LNCAP (cell line): ENCODE measurements around the gene CABP4.

Experiments
- CTCF ChIP-seq: fragments of 450-650 bp; IDR thresholded peaks from 2 replicates; pipeline ENCODE4 v1.5.1; 2017; ENCODE audit warnings: mild to moderate bottlenecking

The CABP4 gene

GRCh38 chr11:67463186-67463585, 8.0 kb downstream of the CABP4 start:
- TF ChIP-seq CTCF: no peak

GRCh38 chr11:67463680-67464410, 8.7 kb downstream of the CABP4 start:
- TF ChIP-seq CTCF: no peak

GRCh38 chr11:67464411-67465188, 9.4 kb downstream of the CABP4 start:
- no peak for TF ChIP-seq CTCF

GRCh38 chr11:67465189-67465510, 10.0 kb downstream of the CABP4 start:
- TF ChIP-seq CTCF: no peak

- TF ChIP-seq CTCF: no peak
These were observed 11.2 kb downstream of the CABP4 start for GRCh38 chr11:67466367-67466766.

GRCh38 chr11:67466962-67467771, 12.0 kb downstream of the CABP4 start:
- no peak for TF ChIP-seq CTCF

- no peak for TF ChIP-seq CTCF
These were observed 12.9 kb downstream of the CABP4 start for GRCh38 chr11:67468056-67468455.
